GM18498 (cell line): ENCODE measurements around the gene SKIC2.
"Not testable (repeated sequence)": the region's sequence is repeated elsewhere in the genome, so short reads cannot be mapped to it uniquely, and the experiment has no call there.

Experiments
- ATAC-seq: cut with Tn5 transposase; IDR thresholded peaks from one replicate; pipeline ENCODE4 v1.9.1; 2021; ENCODE audit warnings: mild to moderate bottlenecking, moderate library complexity; ENCODE audit not compliant: unreplicated experiment

The SKIC2 gene

DNA sequence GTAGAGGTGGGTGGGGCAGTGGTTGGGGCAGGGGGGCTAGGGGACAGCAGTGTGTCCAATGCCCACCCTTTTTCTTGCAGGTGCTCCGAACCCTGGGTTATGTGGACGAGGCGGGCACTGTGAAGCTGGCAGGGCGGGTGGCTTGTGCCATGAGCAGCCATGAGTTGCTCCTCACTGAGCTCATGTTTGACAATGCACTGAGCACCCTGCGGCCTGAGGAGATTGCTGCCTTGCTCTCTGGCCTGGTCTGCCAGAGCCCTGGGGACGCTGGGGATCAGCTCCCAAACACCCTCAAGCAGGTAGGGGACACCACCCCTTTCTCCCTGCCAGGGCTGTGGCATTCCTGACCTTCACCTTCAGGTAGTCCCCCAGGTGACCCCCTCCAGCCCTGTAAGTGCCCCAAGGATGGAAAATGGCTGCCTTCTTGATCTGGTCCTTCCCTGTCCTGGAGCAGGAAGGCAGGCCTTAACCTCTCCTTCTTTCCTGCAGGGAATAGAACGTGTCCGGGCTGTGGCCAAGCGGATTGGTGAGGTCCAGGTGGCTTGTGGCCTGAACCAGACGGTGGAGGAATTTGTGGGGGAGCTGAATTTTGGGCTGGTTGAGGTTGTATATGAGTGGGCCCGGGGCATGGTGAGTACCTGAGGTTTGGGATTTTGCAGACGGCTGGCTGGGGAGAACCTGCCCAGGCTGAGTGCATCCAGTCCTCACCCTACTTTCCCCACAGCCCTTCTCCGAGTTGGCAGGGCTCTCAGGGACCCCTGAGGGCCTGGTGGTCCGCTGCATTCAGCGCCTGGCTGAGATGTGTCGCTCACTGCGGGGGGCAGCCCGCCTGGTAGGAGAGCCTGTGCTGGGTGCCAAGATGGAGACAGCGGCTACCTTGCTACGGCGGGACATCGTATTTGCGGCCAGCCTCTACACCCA, 10.1 kb downstream of the SKIC2 start:
- no peak for ATAC-seq

GRCh38 chr6:31969712-31970603, 11.0 kb downstream of the SKIC2 start:
- ATAC-seq: no peak

- ATAC-seq: no peak
These were observed 11.8 kb downstream of the SKIC2 start for GRCh38 chr6:31970604-31971271.

- no peak for ATAC-seq
These were observed 12.5 kb downstream of the SKIC2 start for GRCh38 chr6:31971279-31971992.

DNA sequence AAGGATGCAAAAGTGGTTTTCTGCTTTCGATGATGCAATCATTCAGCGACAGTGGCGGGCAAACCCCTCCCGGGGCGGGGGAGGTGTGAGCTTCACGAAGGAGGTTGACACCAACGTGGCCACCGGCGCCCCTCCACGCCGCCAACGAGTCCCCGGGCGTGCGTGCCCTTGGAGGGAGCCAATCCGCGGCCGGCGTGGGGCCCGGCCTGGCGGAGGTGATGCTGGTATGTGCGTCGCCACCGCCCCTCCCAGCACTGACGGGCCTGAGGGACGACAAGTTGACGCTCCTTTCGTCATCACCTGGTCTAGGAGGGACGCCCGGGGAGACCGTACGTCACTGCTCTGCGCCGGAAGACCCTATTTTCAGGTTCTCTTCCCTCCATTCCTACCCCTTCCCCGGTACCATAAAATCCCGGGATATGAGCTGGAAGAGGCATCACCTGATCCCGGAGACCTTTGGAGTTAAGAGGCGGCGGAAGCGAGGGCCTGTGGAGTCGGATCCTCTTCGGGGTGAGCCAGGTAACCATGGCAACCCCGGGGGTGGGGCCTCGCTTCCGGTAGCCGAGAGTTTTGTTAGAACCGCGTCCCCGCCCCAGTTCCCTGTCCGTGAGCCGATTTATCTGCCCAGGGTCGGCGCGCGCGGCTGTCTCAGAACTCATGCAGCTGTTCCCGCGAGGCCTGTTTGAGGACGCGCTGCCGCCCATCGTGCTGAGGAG, 13.2 kb downstream of the SKIC2 start, which contains the start of gene DXO:
TSS of gene DXO (minus strand) at position 146 of the 716 bp plus-strand sequence. CDS start 463 bp downstream, outside the sequence.
- peak; percentile 90 for ATAC-seq

GRCh38 chr6:31972709-31973350, 13.9 kb downstream of the SKIC2 start:
- no peak for ATAC-seq

- not testable (repeated sequence) for ATAC-seq
These were observed 17.1 kb downstream of the SKIC2 start for GRCh38 chr6:31976065-31976464.

- ATAC-seq: no peak
These were observed 18.9 kb downstream of the SKIC2 start for GRCh38 chr6:31977816-31978431.

GRCh38 chr6:31978831-31979230, 19.9 kb downstream of the SKIC2 start:
- ATAC-seq: no peak

- no peak for ATAC-seq
These were observed 20.4 kb downstream of the SKIC2 start for GRCh38 chr6:31979238-31979898.

- not testable (repeated sequence) for ATAC-seq
These were observed 21.4 kb downstream of the SKIC2 start for GRCh38 chr6:31980195-31980876.

- ATAC-seq: not testable (repeated sequence)
These were observed 22.0 kb downstream of the SKIC2 start for GRCh38 chr6:31980998-31981397.

DNA sequence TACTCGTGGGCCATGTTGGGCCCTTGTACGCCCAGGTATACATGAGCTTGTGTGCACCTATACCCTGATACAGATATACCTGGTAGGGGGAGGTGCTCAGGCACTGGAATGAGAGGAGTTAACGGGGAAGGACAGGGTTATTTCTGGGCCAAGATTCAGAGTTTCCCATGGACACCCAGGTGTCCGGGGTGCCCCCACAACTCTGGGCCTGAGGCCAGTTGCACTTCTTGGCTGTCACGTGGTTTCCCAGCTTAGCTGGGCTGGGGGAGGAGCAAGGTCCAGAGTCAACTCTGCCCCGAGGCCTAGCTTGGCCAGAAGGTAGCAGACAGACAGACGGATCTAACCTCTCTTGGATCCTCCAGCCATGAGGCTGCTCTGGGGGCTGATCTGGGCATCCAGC, 22.8 kb downstream of the SKIC2 start, which contains the start of gene C4A:
TSS of gene C4A (plus strand) at position 314 of the 400 bp plus-strand sequence. CDS start at position 365, 51 bp downstream.
- not testable (repeated sequence) for ATAC-seq

DNA sequence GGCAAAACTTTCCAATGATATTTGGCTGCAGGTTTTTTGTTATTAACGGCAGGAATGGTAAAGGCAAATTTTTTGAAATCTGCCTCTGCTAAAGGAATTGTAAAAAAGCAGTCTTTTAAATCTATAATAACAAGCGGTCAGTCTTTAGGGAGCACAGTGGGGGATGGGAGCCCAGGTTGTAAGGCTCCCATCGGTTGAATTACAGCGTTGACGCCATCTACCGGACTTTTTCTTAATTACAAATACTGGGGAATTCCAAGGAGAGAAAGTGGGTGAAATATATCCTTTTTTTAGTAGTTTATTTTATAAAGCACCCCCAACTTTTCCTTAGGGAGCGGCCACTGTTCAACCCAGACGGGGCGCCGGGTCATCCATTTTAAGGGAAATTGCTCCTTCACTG, 30.4 kb downstream of the SKIC2 start:
- ATAC-seq: not testable (repeated sequence)

DNA sequence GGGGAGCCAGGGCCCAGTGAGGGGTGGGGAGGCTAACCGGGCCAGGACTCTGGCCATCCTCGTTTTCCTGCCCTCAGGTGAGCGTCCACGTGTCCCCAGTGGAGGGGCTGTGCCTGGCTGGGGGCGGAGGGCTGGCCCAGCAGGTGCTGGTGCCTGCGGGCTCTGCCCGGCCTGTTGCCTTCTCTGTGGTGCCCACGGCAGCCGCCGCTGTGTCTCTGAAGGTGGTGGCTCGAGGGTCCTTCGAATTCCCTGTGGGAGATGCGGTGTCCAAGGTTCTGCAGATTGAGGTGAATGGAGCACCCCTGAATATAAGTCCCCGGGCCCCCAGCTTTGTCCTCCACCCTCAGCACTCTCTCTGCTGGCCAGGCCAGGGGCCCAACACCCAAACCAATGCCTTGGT, 35.4 kb downstream of the SKIC2 start:
- ATAC-seq: not testable (repeated sequence)

GRCh38 chr6:31996385-31996784, 37.4 kb downstream of the SKIC2 start:
- not testable (repeated sequence) for ATAC-seq

GRCh38 chr6:32002546-32003268, 43.7 kb downstream of the SKIC2 start:
- ATAC-seq: not testable (repeated sequence)
